Activated effector memory CD4-positive, alpha-beta T cell treated with Interleukin-2 at 50 U/mL for 16 hours (primary cell): ENCODE data around the gene IFNA13.

Experiments
- DNase-seq: peaks from one replicate; pipeline ENCODE4 v3.0.0-alpha.2; 2020

Gene IFNA13

DNA sequence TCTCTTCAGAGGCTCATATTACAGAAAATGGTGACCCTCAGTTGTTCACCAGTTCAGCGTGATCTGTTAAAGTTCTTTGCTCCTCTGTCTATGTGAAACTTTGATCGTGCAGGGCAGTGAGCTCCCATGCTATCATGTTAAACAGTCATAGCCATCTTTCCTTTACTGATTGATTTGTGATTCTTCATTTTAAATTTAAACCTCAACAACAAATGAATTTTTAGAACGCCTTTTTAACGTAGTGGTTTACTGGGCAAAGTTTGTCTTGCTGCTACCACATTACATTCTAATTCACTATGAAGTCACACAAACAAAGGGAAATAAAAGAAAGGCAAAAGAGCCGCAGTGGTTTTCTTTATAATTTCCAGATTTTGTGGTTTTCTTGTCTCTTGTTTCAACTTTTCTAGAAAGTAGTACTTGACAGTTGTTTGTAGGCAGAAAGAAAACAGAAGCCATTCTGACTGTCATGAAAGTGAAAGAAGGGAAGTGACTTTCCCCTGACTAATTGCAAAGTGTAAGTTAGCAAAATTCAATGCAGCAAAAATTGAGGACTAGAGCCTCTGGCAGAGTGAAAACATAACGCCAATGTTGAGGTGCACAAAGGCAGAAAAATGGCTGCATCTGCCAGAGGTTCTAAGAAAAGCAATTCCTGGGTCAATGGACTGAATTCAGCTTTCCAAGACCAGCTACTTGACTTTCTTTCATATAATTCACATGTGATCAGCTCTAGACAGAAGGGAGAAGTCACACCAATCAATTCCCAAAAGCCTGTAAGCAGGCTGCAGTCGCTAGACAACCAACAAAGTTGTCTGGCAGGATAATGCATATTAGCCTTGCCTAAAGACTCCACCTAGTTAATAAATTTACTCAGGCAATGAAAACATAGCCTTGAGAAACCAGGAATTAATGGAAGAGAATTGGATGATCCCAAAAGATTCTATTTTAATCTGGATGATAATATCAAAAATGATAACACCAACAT, 10.1 kb downstream of the IFNA13 start:
- DNase-seq = no peak

DNA sequence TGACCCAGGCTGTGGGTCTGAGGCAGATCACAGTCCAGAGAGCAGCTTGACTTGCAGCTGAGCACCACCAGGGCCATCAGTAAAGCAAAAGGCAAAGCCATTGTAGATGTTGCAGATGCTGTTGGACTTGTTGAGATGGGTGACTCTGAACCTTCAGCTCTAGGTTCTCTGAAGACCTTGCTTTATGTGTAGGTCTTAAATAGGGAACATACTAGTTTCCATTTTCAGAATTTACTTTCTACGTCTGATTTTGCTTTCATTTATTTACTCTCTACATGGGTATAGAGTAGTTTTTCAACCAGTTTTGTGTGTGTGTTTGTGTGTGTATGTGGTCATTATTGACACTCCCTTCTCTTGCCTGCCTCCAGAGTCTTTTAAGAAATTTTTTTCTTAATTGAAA, 17.1 kb downstream of the IFNA13 start, which contains the start of gene IFNA6:
TSS of gene IFNA6 (minus strand) at position 101 of the 400 bp plus-strand sequence. CDS start at position 101, 0 bp downstream.
- no peak for DNase-seq

DNA sequence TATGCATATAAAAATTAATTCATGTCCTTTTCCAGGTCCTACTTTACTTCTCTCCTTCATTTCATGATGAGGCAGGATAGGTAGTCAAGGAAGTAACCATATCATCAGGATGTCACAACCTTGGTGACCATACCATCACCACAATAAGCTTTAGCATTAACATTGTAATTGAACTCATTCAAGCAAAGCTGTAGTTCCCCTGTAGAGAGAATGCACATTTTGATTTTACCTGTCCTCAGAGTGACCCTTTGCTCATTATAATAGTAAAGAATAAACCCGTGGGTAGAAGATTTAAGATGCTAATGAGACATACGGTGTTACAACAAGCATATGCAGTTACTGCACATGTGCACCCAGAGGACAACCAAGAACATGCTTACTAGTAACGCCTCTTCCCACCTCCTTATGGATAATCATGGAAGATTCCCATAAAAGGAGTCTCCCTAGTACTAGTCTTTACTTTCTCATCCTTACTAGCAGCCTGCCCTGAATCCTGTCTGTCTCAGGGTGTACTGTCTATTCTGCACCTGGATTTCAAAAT, 19.4 kb downstream of the IFNA13 start:
- DNase-seq = no peak

DNA sequence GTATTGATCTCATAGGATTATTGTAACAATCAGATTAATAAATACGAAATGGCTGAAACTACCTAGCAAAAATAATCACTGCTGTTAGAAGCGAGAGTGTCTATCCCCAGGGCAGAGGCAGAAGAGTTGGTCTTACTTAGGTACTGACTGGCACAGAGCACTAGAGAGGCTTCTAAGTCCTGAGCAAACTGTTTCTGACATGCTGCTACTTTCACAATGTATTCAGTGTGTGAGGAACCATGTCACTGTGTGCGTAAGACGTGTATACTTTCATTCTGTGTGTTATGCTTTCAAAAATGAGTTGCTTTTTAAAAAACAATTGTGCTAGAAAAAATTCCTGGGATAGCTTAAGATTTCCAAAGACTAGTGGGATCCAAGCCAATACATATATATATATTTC, 27.1 kb downstream of the IFNA13 start:
- DNase-seq = no peak

DNA sequence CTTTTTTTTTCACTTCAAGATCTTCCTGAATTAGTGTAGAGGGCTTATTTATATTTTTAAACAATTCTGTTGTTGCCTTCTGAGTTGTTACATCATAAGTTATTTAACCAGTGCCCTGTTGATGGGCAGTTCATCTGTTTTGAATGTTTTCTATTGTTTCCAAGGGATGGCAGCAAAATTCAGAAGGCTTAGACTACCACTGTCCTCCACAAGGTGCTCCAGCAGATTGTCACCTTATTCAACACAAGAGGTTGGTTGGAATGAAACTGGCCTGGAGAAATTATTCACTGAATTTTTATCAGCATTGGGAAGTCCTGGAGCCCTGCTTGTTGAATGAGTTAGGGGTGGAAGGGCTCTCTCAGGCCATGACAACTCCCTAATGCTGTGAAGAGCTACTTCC, 31.4 kb downstream of the IFNA13 start:
- DNase-seq = no peak

DNA sequence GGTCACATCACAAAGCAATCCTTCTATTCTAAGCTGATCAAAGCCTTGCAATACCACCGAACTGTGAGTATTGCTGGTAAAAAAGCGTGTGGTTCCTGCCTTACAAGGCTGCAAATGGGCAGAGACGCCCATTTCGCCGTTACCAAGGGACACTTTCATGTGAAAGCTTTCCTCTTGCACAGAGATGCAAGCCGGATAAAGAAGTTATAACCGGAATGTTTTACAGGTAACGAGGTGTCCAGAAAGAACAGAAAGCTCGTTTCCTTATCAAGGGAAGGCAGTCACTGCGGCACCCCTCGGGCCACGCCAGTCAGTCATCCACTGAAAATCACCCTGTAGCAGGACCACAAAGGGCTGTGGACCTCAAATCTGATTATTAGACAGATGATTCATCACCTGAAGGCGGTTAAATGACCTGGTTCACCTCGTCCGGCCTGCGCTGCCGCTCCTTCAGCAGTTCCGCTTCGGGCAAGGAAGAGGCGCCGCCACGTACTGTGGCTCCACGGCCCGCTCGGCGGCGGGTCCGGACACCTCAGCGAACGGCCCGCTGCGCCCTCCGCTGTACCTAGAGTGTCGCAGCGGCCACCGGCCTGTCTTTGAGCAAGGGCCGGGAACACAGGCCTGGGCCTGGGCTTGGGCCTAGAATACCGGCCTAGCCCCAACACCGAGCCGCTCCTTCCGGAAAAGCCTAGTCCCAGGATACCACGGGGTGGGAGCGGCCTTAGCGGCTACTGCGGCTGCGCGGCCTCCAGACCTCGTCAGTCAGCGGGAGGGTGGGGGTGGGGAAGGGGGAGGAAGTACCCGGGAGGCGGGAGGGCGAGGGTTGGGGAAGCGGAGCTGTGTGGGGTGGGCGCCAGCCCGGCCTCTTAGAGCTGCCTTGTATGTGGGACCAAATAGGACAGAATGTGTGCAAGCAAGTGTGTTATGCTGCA, 32.9 kb downstream of the IFNA13 start, which contains the start of gene KLHL9:
TSS of gene KLHL9 (minus strand) at position 704 of the 932 bp plus-strand sequence. CDS start at position 159, 545 bp downstream.
- peak; percentile 77 for DNase-seq

DNA sequence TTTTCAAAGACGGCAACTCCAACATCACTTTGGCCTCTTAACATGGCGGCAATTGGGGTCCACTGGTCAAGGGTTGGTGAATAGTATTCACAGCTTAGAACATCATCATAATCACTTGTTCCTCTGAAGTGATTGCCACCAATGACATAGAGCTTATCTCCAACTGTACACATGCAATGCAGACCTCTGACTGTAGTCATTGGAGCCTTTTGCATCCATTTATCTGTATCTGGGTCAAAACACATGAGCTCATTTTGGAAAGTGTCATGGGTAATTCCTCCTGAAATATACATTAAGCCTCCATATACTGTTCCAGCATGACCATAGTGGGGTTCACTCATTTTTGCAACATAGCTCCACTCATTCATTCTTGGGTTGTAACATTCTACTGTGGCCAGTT, 34.6 kb downstream of the IFNA13 start:
- no peak for DNase-seq

DNA sequence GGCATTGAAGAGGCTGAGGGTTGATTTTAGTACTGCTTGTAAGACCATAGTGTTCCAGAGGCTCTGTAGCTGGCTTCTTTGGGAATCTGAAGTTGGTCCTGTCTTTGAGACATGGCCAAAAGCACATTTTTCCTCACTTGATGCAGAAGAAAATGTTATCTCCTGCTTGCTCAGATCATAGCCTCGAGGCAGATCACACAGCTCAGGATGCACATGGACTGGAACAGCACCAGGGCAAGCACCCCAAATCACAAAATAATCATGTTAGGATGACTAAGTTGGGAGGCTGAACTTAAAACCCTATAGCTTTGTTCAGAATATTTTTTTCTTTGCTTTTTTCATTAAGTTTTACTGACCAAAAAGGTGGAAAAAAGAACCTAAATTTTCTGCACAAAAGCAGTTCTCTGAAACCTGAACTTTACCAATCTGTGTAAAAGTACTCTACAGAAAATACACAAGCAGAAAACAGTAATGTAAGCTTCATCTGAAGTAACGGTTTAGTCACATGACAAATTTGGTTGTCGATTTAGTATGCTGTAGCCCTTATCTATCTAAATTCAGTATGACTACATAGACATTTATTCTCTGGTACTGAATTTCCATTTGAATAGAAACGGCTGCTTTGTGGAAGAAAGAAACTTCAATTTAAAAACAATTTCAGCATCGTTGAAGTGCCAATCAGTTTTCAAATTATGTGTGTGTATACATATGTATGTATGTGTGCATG, 36.0 kb downstream of the IFNA13 start:
- DNase-seq = no peak

DNA sequence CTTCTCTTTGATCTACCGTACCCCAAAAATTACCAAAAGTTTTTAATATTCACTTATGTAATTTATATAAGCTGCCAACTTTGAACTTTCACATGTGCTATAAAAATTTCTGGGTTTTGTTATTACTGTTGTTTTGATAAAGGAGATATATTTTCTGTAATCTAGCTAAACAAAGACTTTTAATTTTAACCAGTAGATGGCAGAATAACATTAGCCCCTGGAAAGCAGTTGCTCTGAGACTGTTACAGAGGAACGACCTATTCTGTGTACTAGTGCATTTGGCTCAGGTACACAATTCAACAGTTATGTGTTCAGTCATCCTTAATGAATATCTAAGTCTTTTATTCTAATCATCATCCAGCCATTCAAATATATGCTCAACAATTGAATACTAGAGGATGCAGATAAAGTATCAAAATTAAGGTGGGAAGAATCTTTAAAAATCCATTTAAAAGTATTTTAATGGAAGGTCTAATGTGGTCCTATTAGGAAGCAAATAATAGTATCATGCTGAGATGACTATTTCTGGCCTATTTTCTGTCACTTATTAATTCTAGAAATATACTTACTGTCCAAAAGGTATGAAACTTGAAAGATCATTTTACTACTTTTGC, 41.2 kb downstream of the IFNA13 start:
- no peak for DNase-seq

DNA sequence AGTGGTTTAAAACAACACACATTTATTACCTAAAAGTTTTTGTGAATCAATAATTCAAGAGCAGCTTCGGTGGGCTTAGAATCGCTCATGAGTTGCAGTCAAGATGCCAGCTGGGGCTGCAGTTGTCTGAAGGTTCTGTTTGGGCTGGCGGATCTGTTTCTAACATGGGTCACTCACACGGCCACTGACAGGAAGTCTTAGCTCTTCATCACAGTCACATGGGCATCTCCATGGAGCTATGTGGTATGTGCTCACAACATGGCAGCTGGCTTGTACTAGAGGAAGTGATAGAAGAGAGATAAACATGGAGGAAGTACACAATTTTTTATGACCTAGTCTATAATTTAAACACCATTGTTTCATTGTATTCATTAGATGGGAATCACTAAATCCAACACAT, 43.8 kb downstream of the IFNA13 start:
- no peak for DNase-seq

DNA sequence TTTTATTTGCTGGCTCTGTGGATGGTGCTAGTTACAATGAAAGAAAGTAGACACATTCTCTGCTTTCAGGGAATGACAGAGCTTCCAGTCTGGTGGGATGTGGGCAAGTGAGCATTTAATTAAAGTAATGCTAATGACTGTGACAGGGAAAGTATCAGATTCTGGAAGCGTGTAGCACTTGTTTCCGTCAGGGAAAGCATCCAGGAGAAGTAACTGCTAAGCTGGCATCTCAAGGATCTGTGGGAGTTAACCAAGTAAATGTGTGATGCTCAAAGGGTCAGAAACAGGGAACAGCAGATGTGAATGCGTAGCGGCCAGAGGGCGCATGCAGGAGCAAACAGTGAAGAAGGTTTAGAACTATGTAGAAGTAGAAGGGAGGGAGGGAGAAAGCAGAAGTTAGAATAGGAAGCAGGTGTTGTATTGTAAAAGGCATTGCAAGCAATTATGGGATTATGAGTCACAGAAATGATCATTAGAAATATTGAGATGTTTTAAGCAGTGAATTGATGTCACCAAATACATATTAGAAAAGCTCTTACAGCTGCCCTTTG, 44.9 kb downstream of the IFNA13 start:
- no peak for DNase-seq

DNA sequence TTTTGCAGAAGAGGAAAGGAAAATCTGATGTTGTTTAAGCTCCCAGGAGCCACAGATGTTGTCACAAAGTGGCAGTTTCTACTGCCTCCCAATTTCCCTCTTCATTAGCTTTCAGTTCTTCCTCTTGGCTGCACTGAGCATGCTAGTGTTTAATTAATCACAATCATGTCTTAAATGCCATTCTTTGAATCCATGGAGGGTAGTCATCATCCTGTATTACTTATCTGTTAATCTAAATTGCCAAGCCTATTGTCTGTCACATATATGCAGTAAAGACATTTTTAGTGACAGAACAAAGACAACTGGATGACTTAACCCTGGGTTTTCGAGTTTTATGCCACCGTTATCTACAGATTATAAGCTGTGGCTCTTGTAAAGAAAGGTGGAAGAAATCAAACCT, 47.4 kb downstream of the IFNA13 start:
- no peak for DNase-seq

DNA sequence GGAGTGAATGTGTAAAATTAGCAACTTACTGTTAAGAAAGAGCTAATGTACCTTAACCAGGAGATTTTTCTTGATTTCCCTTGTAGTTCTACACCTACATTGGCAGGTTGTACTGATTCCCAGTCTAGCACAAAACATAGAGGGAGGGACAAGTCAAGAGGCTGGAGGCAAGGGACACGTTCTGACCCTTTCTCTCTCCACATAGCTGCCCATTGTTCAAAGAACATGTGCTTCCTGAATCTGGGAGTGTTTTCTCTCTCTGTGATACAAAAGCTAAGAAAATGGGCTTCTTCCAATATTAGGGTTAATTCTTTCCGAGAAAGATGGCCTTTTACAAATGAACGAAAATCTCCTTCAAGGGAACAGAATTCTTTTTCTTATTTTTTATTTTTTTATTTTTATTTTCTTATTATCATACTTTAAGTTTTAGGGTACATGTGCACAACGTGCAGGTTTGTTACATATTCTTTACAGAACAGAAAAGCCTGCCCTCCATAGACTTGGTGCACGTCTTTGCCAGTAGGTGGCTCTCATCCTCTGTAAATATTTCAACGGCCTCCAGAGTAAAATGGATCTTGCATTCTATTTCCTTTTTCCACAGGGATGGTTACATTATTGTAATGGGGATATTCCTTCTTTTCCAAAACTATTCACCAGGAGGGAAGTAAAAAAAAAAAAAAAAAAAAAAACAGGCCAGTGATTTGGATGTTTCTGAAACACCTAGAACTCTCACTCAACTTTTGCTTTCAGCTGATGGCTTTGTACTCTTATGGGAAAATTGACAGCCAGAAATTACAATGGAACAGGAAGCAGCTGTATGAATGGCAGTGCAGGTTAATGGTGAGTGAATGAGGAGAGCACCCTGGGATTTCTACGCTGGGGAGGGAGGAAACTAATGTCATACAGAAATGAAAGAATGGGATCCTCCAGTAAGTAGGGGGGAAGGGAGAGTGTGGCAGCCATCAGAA, 49.6 kb downstream of the IFNA13 start:
- no peak for DNase-seq
